ENCODE data around the gene MDM4. TPM values are rescaled to one million over a fixed set of nuclear protein-coding genes. Genes with fewer than 3 reads are reported as not detected.
"Not testable (repeated sequence)": the region's sequence is repeated elsewhere in the genome, so short reads cannot be mapped to it uniquely, and the experiment has no call there.

The MDM4 gene
- total and polyA plus RNA-seq, 7 donors, result 5.0 to 67.0 (median 33.4) TPM

- Histone ChIP-seq H3K27ac (no peak overlapping the region), H3K4me1 (no peaks in the 10 kb centered on the region), H3K4me3 (no peak overlapping the region), H3K9me3 (no peaks in the 10 kb centered on the region), H3K27me3 (ENCODE audit: insufficient read depth in 3 of 3, low read length in 2 of 3) (no peaks in the 10 kb centered on the region), H3K36me3 (ENCODE audit: insufficient read depth in 1 of 2, low read depth in 1 of 2) (peaks cover 11 to 100% of the 10 kb centered on the region in 2 donors)
- TF ChIP-seq CTCF (IDR thresholded peaks at IDR 0.05), result no peak
- intact Hi-C loops (cut with DNase I), result no loop called here
- DNase-seq (no peak), ATAC-seq (no peak)
- WGBS, 3 donors, result 84 to 90% (median 90%) methylated on average over 2 of the region's 2 CpGs
These were observed 32.1 kb downstream of the MDM4 start for GRCh38 chr1:204548265-204548664.

DNA sequence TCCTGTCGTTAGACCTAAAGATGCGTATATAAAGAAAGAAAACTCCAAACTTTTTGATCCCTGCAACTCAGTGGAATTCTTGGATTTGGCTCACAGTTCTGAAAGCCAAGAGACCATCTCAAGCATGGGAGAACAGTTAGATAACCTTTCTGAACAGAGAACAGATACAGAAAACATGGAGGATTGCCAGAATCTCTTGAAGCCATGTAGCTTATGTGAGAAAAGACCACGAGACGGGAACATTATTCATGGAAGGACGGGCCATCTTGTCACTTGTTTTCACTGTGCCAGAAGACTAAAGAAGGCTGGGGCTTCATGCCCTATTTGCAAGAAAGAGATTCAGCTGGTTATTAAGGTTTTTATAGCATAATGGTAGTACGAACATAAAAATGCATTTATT, 33.1 kb downstream of the MDM4 start:
- ATAC-seq (no peak), DNase-seq (no peak)
- intact Hi-C loops (cut with DNase I), result no loop called here
- Histone ChIP-seq H3K4me3 (no peak overlapping the region), H3K4me1 (no peaks in the 10 kb centered on the region), H3K27me3 (ENCODE audit: insufficient read depth in 3 of 3, low read length in 2 of 3) (no peaks in the 10 kb centered on the region), H3K36me3 (ENCODE audit: insufficient read depth in 1 of 2, low read depth in 1 of 2) (peaks cover 7 to 100% of the 10 kb centered on the region in 2 donors), H3K27ac (no peak overlapping the region), H3K9me3 (no peaks in the 10 kb centered on the region)
- TF ChIP-seq CTCF (IDR thresholded peaks at IDR 0.05), result no peak
- WGBS, 3 donors, result 83 to 87% (median 85%) methylated on average over 6 of the region's 6 CpGs

DNA sequence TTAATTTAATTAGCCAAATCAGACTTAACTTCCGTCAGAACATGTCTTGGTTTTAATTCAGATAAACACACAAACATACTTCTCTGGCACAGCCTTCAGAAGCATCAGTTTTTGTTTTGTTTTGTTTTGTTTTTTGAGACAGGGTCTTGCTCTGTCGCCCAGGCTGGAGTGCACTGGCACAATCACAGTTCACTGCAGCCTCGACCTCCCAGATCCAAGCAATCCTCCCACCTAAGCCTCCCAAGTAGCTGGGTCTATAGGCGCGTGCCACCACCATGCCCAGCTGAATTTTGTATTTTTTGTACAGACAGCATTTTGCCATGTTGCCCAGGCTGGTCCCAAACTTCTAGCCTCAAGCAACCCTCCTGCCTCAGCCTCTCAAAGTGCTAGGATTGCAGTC, 34.7 kb downstream of the MDM4 start:
- H3K36me3 ChIP-seq (ENCODE audit: insufficient read depth in 1 of 2, low read depth in 1 of 2), result peaks cover 9 to 84% of the 10 kb centered on the region in 2 donors
- WGBS, 3 donors, result 77 to 86% (median 82%) methylated on average over 5 of the region's 5 CpGs
- no peak for ATAC-seq

DNA sequence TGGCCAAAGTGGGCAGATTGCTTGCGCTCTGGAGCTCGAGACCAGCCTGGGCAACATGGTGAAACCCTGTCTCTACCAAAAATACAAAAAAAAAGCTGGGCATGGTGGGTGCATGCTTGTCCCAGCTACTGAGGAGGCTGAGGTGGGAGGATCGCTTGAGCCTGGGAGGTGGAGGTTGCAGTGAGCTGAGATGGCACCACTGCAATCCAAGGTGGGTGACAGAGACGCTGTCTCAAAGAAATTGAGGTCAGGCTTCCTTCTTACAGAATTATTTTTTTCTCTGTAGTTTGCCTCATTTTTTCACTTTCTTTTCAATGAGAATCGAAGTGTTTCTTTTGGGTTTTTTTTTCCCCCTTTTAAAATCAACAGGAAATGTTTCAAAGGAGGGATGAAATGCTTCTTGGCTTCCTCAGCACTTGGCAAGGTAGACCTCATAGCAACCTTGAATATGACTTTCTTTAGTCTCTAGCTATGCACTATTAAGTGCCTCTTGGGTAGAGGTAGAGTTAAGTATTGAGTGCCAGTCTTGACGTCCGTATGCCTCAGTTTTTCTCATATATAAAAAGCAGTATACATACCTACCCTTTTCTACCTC, 40.3 kb downstream of the MDM4 start:
- no peak for ATAC-seq
- no peak for TF ChIP-seq CTCF (IDR thresholded peaks at IDR 0.05)
- Histone ChIP-seq H3K4me3 (no peak overlapping the region), H3K36me3 (ENCODE audit: insufficient read depth in 1 of 2, low read depth in 1 of 2) (peaks cover 8 to 49% of the 10 kb centered on the region in 2 donors), H3K9me3 (no peaks in the 10 kb centered on the region), H3K27me3 (ENCODE audit: insufficient read depth in 3 of 3, low read length in 2 of 3) (no peaks in the 10 kb centered on the region), H3K27ac (no peak overlapping the region), H3K4me1 (no peaks in the 10 kb centered on the region)
- DNase-seq, result no peak
- WGBS, 3 donors, result 86 to 90% (median 89%) methylated on average over 7 of the region's 7 CpGs
- intact Hi-C loops (cut with DNase I), result no loop called here

More for the DNA sequence above, 34.7 kb downstream of the MDM4 start:
- intact Hi-C loops (cut with DNase I), result no loop called here
- no peak overlapping the region for H3K4me3 ChIP-seq
- no peaks in the 10 kb centered on the region for H3K27me3 ChIP-seq (ENCODE audit: insufficient read depth in 3 of 3, low read length in 2 of 3)
- no peak for DNase-seq
- H3K27ac ChIP-seq, result no peak overlapping the region
- H3K9me3 ChIP-seq, result no peaks in the 10 kb centered on the region
- TF ChIP-seq CTCF (IDR thresholded peaks at IDR 0.05), result no peak
- H3K4me1 ChIP-seq, result no peaks in the 10 kb centered on the region

DNA sequence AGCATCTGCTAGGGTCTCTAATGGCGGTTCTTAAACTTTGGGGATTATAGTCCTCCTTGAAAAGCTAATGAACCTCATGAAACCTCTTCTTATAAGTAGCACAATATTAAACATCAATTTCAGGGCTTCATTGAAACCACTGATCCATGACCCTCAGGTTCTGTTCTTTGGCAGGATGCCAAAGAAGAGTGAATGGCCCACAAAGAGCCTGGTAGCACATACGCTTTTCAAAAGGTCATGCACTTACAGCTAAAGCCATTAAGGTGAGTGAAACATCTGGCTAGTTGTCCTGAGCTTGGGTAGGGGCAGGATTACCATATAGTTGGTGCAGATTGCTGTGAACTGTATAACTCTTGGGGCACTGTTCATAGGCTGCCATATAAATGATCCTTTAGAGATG, 42.3 kb downstream of the MDM4 start:
- Histone ChIP-seq H3K27me3 (ENCODE audit: insufficient read depth in 3 of 3, low read length in 2 of 3) (no peaks in the 10 kb centered on the region), H3K4me1 (no peaks in the 10 kb centered on the region), H3K9me3 (no peaks in the 10 kb centered on the region), H3K36me3 (ENCODE audit: insufficient read depth in 1 of 2, low read depth in 1 of 2) (peaks cover 8 to 46% of the 10 kb centered on the region in 2 donors), H3K4me3 (no peak overlapping the region), H3K27ac (no peak overlapping the region)
- TF ChIP-seq CTCF (IDR thresholded peaks at IDR 0.05), result no peak
- intact Hi-C loops (cut with DNase I), result no loop called here
- WGBS, 3 donors, result 71 to 81% (median 72%) methylated on average over 2 of the region's 2 CpGs
- DNase-seq (no peak), ATAC-seq (peak in 2 of 4 donors; percentile 10 to 17)

- not testable (repeated sequence) for H3K9me3 ChIP-seq; DNase-seq; H3K4me3 ChIP-seq; H3K27me3 ChIP-seq (ENCODE audit: insufficient read depth in 3 of 3, low read length in 2 of 3); H3K4me1 ChIP-seq; ATAC-seq; H3K27ac ChIP-seq
- intact Hi-C loops (cut with DNase I), result loop anchor here in 1 of 2 donors (10.0 kb wide), 1 partner anchor 205 kb away; no protein-coding TSS in a partner anchor
- peaks cover 5 to 44% of the 10 kb centered on the region in 2 donors for H3K36me3 ChIP-seq (ENCODE audit: insufficient read depth in 1 of 2, low read depth in 1 of 2)
- 74 to 83% (median 81%) methylated on average over 6 of the region's 6 CpGs for WGBS, 3 donors
These were observed 43.8 kb downstream of the MDM4 start for GRCh38 chr1:204560002-204560401.
